Heart right ventricle (tissue), 16 donors: ENCODE results near the gene NR1D1. TPM values are rescaled to one million over a fixed set of nuclear protein-coding genes. Genes with fewer than 3 reads are reported as not detected.
"Not testable (repeated sequence)": the region's sequence is repeated elsewhere in the genome, so short reads cannot be mapped to it uniquely, and the experiment has no call there.

ENCODE experiments used
- ATAC-seq, 8 donors: fragments of 200-7000 bp; cut with Tn5 transposase; one replicate each; pipeline ENCODE4 v1.9.1; 2020; ENCODE audit warnings: mild to moderate bottlenecking in 8 of 8, moderate library complexity in 8 of 8, moderate number of reproducible peaks in 1 of 8
- DNase-seq, 2 donors: peaks; one replicate each; pipeline ENCODE4 v3.0.0-alpha.2; 2020
- H3K27ac ChIP-seq, 10 donors: fragments of 200-600 bp; sonication (generic) in 2 of 10; one replicate each; pipeline versions ENCODE4 v1.5.0 to v1.8.0; 2020 to 2022; ENCODE audit warnings: mild to moderate bottlenecking in 3 of 10
- H3K27me3 ChIP-seq, 7 donors: fragments of 200-600 bp; one replicate each; pipeline ENCODE4 v1.8.0; 2021 to 2022; ENCODE audit warnings: mild to moderate bottlenecking in 2 of 7
- H3K36me3 ChIP-seq, 9 donors: fragments of 200-600 bp; sonication (generic) in 1 of 9; one replicate each; pipeline versions ENCODE4 v1.5.0 to v1.8.0; 2020 to 2022; ENCODE audit warnings: mild to moderate bottlenecking in 2 of 9
- H3K4me1 ChIP-seq, 9 donors: fragments of 200-600 bp; sonication (generic) in 1 of 9; one replicate each; pipeline versions ENCODE4 v1.5.0 to v1.8.0; 2020 to 2022; ENCODE audit warnings: mild to moderate bottlenecking in 4 of 9
- H3K4me3 ChIP-seq, 10 donors: fragments of 200-600 bp; sonication (generic) in 2 of 10; one replicate each; pipeline versions ENCODE4 v1.5.0 to v1.8.0; 2020 to 2022; ENCODE audit warnings: mild to moderate bottlenecking in 7 of 10, moderate library complexity in 2 of 10
- H3K9me3 ChIP-seq, 11 donors: fragments of 200-600 bp in 10 of 11; sonication (generic) in 2 of 11; one replicate each; pipeline versions ENCODE4 v1.5.0 to v1.8.0; 2013 to 2022; ENCODE audit warnings: mild to moderate bottlenecking in 2 of 11, control low read depth in 1 of 11, moderate library complexity in 1 of 11
- WGBS, 2 donors: extraction: QIAGEN DNeasy Blood & Tissue Kit; methylation state at CpG; one replicate each; pipeline ENCODE4 v1.1.7; 2013; ENCODE audit warnings: inconsistent platforms in 1 of 2; 5-methylcytosine and 5-hydroxymethylcytosine counted together
- intact Hi-C, 10 donors: fragments of 100-400 bp; cut with DNase I; formaldehyde crosslinking; loops; one replicate each; pipeline versions ENCODE4 v1.11.1 to v1.14.2; 2022
- long read RNA-seq, 3 donors: library from polyadenylated mRNA; unstranded; transcript quantifications; one replicate each; pipeline ENCODE4 v2.0.0, GENCODE V29; 2020 to 2021
- polyA plus RNA-seq, 2 donors: library from polyadenylated mRNA; stranded (reverse); fragments of 200-250 nt; gene quantifications; one replicate each; pipeline ENCODE4 v1.2.3, GENCODE V29; 2013
- total RNA-seq, 10 donors: library from RNA; stranded (reverse); fragmentation: NEBNext Ultra II Directional in 3 of 10; extraction: Animal tissue kit (Norgen Biotek cat#: 25700) in 3 of 10; gene quantifications; one replicate each; pipeline versions ENCODE4 v1.2.1 to v1.2.4, GENCODE V29; 2021 to 2023
- TF ChIP-seq, protein P1 (sequence below), 9 donors: fragments of 200-600 bp; sonication (generic) in 2 of 9; IDR thresholded peaks; one replicate each; pipeline versions ENCODE4 v1.5.0 to v1.8.0; 2021 to 2022; ENCODE audit warnings: antibody characterized with exemption in 9 of 9, mild to moderate bottlenecking in 5 of 9, moderate library complexity in 1 of 9
- donor health status: Arrhythmogenic right ventricular cardiomyopathy.
- donor health status: ischemic (EF 13 %, LVEDD 7.1; RV severe dilation, severe dysfunction).
- donor health status: healthy with polysubstance abuse.
- donor health status: DM: no; HTN: yes; CAD: no.
- donor health status: DM: no; HTN: no; CAD: no.
- donor health status: ischemic (EF 25% LVEDD 6.9; RV normal size, moderate dysfunction).
- donor health status: ischemic (EF 25% LVEDD 5.7; RV mildly dilated, moderate dysfunction).
- donor health status: healthy.
- donor health status: DM: yes; HTN: yes; CAD: no.
- donor health status: Ischemic cardiomyopathy.
- donor health status: ischemic (EF 35%, LVEDD 5.7; RV mildly dilated, moderate dysfunction).
- donor health status: nonischemic (EF 11% LVEDD 7.7; RV severe dilation, severe dysfunction).
- donor health status: DM: yes; HTN: yes; CAD: no.
- donor health status: PGD.
- donor health status: ischemic (EF 29% LVEDD 5.4; RV normal size, mild dysfunction).
- donor health status: nonischemic (EF 23%, LVEDD 6.1; RV moderate dilation, normal function).

Gene NR1D1
- total RNA-seq (10 to 100 TPM in 7 of 10 donors, 1 to 10 TPM in 3; 5.5 to 41.3 (median 29.9) TPM), polyA plus RNA-seq (10 to 100 TPM in 1 of 2 donors, 1 to 10 TPM in 1; 7.1 to 24.4 TPM)
- long read RNA-seq, donor 1, partial matches to known transcripts = 3 of 4 reads
- long read RNA-seq, donor 1, other reads (novel, unspliced or antisense) = 0 of 4 reads
- long read RNA-seq, donor 2, transcript NR1D1-201 (8 exons, 2,772 nt) = major isoform, 12 of 36 reads
- long read RNA-seq, donor 2, partial matches to known transcripts = 22 of 36 reads
- long read RNA-seq, donor 2, other reads (novel, unspliced or antisense) = 2 of 36 reads
- long read RNA-seq, donor 3, partial matches to known transcripts = 3 of 6 reads
- long read RNA-seq, donor 3, other reads (novel, unspliced or antisense) = 1 of 6 reads

DNA sequence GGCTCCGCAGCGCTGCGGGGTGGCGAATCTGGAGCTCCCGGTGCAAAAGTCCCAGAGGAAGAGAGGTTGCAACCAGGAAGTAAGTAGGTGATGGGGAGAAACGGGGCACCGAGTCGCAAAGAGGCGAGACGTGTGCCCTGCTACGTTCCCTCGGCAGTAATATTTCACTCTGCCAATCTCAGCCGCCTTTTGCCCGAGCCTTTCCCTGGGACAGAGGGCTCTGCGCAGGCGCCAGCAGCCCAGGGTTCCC, at the start of gene NR1D1:
Gene NR1D1, minus strand, starts transcription at position 171 of the 250 bp plus-strand sequence. CDS start 495 bp downstream, outside the sequence.
- peak in 1 of 8 donors; percentile 0 for ATAC-seq
- Histone ChIP-seq H3K4me3 (peak within 1 kb of the TSS; percentile 59 to 100 (median 84)), H3K27me3 (no peaks in the 10 kb centered on the region), H3K4me1 (peaks cover 39 to 88% (median 77%) of the 10 kb centered on the region in 9 donors), H3K36me3 (peaks cover 0 to 33% (median 28%) of the 10 kb centered on the region in 9 donors), H3K27ac (peak within 1 kb of the TSS; percentile 81 to 99 (median 95)), H3K9me3 (no peaks in the 10 kb centered on the region)
- 0 to 1% methylated on average over 16 of the region's 16 CpGs for WGBS, 2 donors
- no peak for DNase-seq
- intact Hi-C loops = no loop called here
- TF ChIP-seq, protein P1, sequence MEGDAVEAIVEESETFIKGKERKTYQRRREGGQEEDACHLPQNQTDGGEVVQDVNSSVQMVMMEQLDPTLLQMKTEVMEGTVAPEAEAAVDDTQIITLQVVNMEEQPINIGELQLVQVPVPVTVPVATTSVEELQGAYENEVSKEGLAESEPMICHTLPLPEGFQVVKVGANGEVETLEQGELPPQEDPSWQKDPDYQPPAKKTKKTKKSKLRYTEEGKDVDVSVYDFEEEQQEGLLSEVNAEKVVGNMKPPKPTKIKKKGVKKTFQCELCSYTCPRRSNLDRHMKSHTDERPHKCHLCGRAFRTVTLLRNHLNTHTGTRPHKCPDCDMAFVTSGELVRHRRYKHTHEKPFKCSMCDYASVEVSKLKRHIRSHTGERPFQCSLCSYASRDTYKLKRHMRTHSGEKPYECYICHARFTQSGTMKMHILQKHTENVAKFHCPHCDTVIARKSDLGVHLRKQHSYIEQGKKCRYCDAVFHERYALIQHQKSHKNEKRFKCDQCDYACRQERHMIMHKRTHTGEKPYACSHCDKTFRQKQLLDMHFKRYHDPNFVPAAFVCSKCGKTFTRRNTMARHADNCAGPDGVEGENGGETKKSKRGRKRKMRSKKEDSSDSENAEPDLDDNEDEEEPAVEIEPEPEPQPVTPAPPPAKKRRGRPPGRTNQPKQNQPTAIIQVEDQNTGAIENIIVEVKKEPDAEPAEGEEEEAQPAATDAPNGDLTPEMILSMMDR (IDR thresholded peaks at IDR 0.05) = peak in 1 of 9 donors; percentile 10

- Histone ChIP-seq H3K36me3 (peaks cover 0 to 100% (median 65%) of the 10 kb centered on the region in 9 donors), H3K27ac (no peak overlapping the region), H3K27me3 (no peaks in the 10 kb centered on the region), H3K4me1 (peaks cover 0 to 40% (median 9%) of the 10 kb centered on the region in 9 donors), H3K4me3 (no peak overlapping the region), H3K9me3 (no peaks in the 10 kb centered on the region)
- ATAC-seq = no peak
- TF ChIP-seq, protein P1 (IDR thresholded peaks at IDR 0.05) = no peak
- 79 to 84% methylated on average over 3 of the region's 3 CpGs for WGBS, 2 donors
- intact Hi-C loops = no loop called here
- no peak for DNase-seq
Measured at GRCh38 chr17:40148527-40148926, 48.1 kb upstream of the NR1D1 start.

DNA sequence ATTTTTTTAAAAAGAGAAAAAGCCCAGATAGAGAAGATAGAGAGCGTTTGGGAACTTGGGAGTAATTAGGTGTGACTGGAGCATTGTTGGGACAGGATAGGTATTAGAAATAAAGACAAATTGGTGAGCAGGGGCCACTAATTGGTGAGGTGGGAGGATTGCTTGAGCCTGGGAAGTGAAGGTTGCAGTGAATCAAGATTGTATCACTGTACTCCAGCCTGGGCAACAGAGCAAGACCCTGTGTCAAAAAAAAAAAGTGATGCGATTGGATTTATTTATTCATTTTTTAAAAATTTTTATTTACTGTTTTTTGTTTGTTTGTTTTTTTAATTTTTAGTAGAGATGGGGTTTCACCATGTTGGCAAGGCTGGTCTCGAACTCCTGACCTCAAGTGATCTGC, 45.1 kb upstream of the NR1D1 start:
- H3K4me3 ChIP-seq = no peak overlapping the region
- ATAC-seq (no peak), DNase-seq (no peak)
- H3K4me1 ChIP-seq = peaks cover 0 to 60% (median 27%) of the 10 kb centered on the region in 9 donors
- H3K27me3 ChIP-seq = no peaks in the 10 kb centered on the region
- peaks cover 0 to 93% (median 50%) of the 10 kb centered on the region in 9 donors for H3K36me3 ChIP-seq
- WGBS, 2 donors = 93 to 97% methylated on average over 3 of the region's 3 CpGs
- no peaks in the 10 kb centered on the region for H3K9me3 ChIP-seq
- intact Hi-C loops = no loop called here
- TF ChIP-seq, protein P1 (IDR thresholded peaks at IDR 0.05) = no peak
- H3K27ac ChIP-seq = no peak overlapping the region

DNA sequence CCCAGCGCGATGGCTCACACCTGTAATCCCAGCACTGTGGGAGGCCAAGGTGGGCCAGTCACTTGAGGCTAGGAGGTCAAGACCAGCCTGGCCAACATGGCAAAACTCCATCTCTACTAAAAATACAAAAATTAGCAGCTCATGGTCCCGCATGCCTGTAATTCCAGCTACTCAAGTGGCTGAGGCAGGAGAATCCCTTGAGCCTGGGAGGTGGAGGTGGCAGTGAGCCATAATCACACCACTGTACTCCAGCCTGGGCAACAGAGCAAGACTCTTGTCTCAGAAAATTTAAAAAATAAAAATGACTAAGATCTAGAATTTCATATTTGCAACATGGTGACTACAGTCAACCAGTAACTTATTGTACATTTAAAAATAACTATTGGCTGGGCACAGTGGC, 42.8 kb upstream of the NR1D1 start:
- intact Hi-C loops, ATAC-seq, H3K4me3 ChIP-seq, H3K9me3 ChIP-seq, H3K27me3 ChIP-seq, H3K27ac ChIP-seq, DNase-seq: not testable (repeated sequence)
- Histone ChIP-seq H3K4me1 (peaks cover 5 to 57% (median 37%) of the 10 kb centered on the region in 9 donors), H3K36me3 (peaks cover 0 to 71% (median 33%) of the 10 kb centered on the region in 9 donors)
- WGBS, 2 donors = 85 to 88% methylated on average over 3 of the region's 3 CpGs

- Histone ChIP-seq H3K4me3 (peak overlapping the region; percentile 48 to 86 (median 66)), H3K9me3 (no peaks in the 10 kb centered on the region), H3K27me3 (no peaks in the 10 kb centered on the region), H3K27ac (peak overlapping the region; percentile 85 to 99 (median 96)), H3K4me1 (peaks cover 5 to 43% (median 30%) of the 10 kb centered on the region in 9 donors), H3K36me3 (peaks cover 0 to 71% (median 37%) of the 10 kb centered on the region in 9 donors)
- DNase-seq (no peak), ATAC-seq (peak in 6 of 8 donors; percentile 2 to 28 (median 6))
- intact Hi-C loops = loop anchor here in 2 of 10 donors (2.0 kb wide), 2 partner anchors 17 to 27 kb away; no protein-coding TSS in a partner anchor
- TF ChIP-seq, protein P1 (IDR thresholded peaks at IDR 0.05) = no peak
- WGBS, 2 donors = 18 to 20% methylated on average over 14 of the region's 14 CpGs
Measured at GRCh38 chr17:40139566-40140058, 39.2 kb upstream of the NR1D1 start.
